GM18873 (cell line): ENCODE results near the gene P2RY1.
"Not testable (repeated sequence)": the region's sequence is repeated elsewhere in the genome, so short reads cannot be mapped to it uniquely, and the experiment has no call there.

Experiments
- ATAC-seq: cut with Tn5 transposase; IDR thresholded peaks from one replicate; pipeline ENCODE4 v1.9.1; 2021; ENCODE audit warnings: mild to moderate bottlenecking, moderate library complexity, moderate number of reproducible peaks; ENCODE audit not compliant: unreplicated experiment, low FRiP score

The P2RY1 gene

GRCh38 chr3:152835601-152836102 lies 721 bp downstream of the P2RY1 start:
- ATAC-seq = peak; percentile 18

- ATAC-seq = no peak
Measured at GRCh38 chr3:152836269-152836668, 1.3 kb downstream of the P2RY1 start.

GRCh38 chr3:152839511-152839910 lies 4.6 kb downstream of the P2RY1 start:
- ATAC-seq = no peak

GRCh38 chr3:152841131-152841530 lies 6.2 kb downstream of the P2RY1 start:
- ATAC-seq = no peak

- ATAC-seq = no peak
Measured at GRCh38 chr3:152842413-152842812, 7.5 kb downstream of the P2RY1 start.

- peak; percentile 82 for ATAC-seq
Measured at GRCh38 chr3:152843955-152844354, 9.0 kb downstream of the P2RY1 start.

- not testable (repeated sequence) for ATAC-seq
Measured at GRCh38 chr3:152846572-152847202, 11.8 kb downstream of the P2RY1 start.

- not testable (repeated sequence) for ATAC-seq
Measured at GRCh38 chr3:152847599-152847998, 12.7 kb downstream of the P2RY1 start.

- ATAC-seq = no peak
Measured at GRCh38 chr3:152849996-152850578, 15.2 kb downstream of the P2RY1 start.

- ATAC-seq = no peak
Measured at GRCh38 chr3:152853196-152853595, 18.3 kb downstream of the P2RY1 start.

- ATAC-seq = no peak
Measured at GRCh38 chr3:152857082-152857481, 22.2 kb downstream of the P2RY1 start.

GRCh38 chr3:152858170-152858800 lies 23.4 kb downstream of the P2RY1 start:
- ATAC-seq = no peak

GRCh38 chr3:152860736-152861135 lies 25.8 kb downstream of the P2RY1 start:
- no peak for ATAC-seq

- ATAC-seq = no peak
Measured at GRCh38 chr3:152865668-152866245, 30.8 kb downstream of the P2RY1 start.

- ATAC-seq = no peak
Measured at GRCh38 chr3:152870027-152870426, 35.1 kb downstream of the P2RY1 start.

- not testable (repeated sequence) for ATAC-seq
Measured at GRCh38 chr3:152873314-152873713, 38.4 kb downstream of the P2RY1 start.

GRCh38 chr3:152874896-152875749 lies 40.2 kb downstream of the P2RY1 start:
- ATAC-seq = no peak

- no peak for ATAC-seq
Measured at GRCh38 chr3:152879130-152879789, 44.3 kb downstream of the P2RY1 start.

GRCh38 chr3:152879790-152880174 lies 44.9 kb downstream of the P2RY1 start:
- no peak for ATAC-seq

- no peak for ATAC-seq
Measured at GRCh38 chr3:152885076-152885475, 50.1 kb downstream of the P2RY1 start.
